GM19238 (cell line): Measurements from ENCODE around the gene E2F2.
"Not testable (repeated sequence)": the region's sequence is repeated elsewhere in the genome, so short reads cannot be mapped to it uniquely, and the experiment has no call there.

Source experiments
- DNase-seq: peaks from one replicate; pipeline ENCODE4 v3.0.0; 2011; ENCODE audit warnings: low spot score; ENCODE audit not compliant: insufficient read length

E2F2 gene

GRCh38 chr1:23524716-23525401 lies 6.2 kb downstream of the E2F2 start:
- no peak for DNase-seq

GRCh38 chr1:23524163-23524562 lies 6.9 kb downstream of the E2F2 start:
- DNase-seq: no peak

- no peak for DNase-seq
Observed at GRCh38 chr1:23522244-23522982, 8.6 kb downstream of the E2F2 start.

- DNase-seq: no peak
Observed at GRCh38 chr1:23521588-23521987, 9.4 kb downstream of the E2F2 start.

GRCh38 chr1:23517581-23517980 lies 13.5 kb downstream of the E2F2 start:
- no peak for DNase-seq

- no peak for DNase-seq
Observed at GRCh38 chr1:23515905-23516304, 15.1 kb downstream of the E2F2 start.

- no peak for DNase-seq
Observed at GRCh38 chr1:23514111-23514679, 16.8 kb downstream of the E2F2 start.

GRCh38 chr1:23509896-23510295 lies 21.1 kb downstream of the E2F2 start:
- no peak for DNase-seq

GRCh38 chr1:23506376-23507107 lies 24.5 kb downstream of the E2F2 start:
- DNase-seq: no peak

- no peak for DNase-seq
Observed at GRCh38 chr1:23505851-23506250, 25.2 kb downstream of the E2F2 start.

- not testable (repeated sequence) for DNase-seq
Observed at GRCh38 chr1:23504156-23504555, 26.9 kb downstream of the E2F2 start.

GRCh38 chr1:23502951-23503350 lies 28.1 kb downstream of the E2F2 start:
- DNase-seq: no peak

GRCh38 chr1:23500466-23500865 lies 30.6 kb downstream of the E2F2 start:
- DNase-seq: no peak

- DNase-seq: no peak
Observed at GRCh38 chr1:23497777-23498439, 33.1 kb downstream of the E2F2 start.

- no peak for DNase-seq
Observed at GRCh38 chr1:23496490-23497181, 34.4 kb downstream of the E2F2 start.

- not testable (repeated sequence) for DNase-seq
Observed at GRCh38 chr1:23494836-23495235, 36.2 kb downstream of the E2F2 start.

GRCh38 chr1:23492776-23493175 lies 38.3 kb downstream of the E2F2 start:
- DNase-seq: not testable (repeated sequence)

- DNase-seq: no peak
Observed at GRCh38 chr1:23492132-23492720, 38.8 kb downstream of the E2F2 start.

GRCh38 chr1:23489842-23490241 lies 41.2 kb downstream of the E2F2 start:
- no peak for DNase-seq

GRCh38 chr1:23485002-23485332 lies 46.1 kb downstream of the E2F2 start:
- no peak for DNase-seq
